NCI-H1694 treated with DMSO at 0.1 percent for 48 hours (cell line): ENCODE data around the gene PRUNE1.

Experiments used
- DNase-seq: peaks from one replicate; lab custom pipeline; 2025; lab: John Stamatoyannopoulos, UW

PRUNE1 gene

GRCh38 chr1:151050051-151050688 is 41.9 kb downstream of the PRUNE1 start:
- no peak for DNase-seq

GRCh38 chr1:151051356-151052009 is 43.2 kb downstream of the PRUNE1 start:
- DNase-seq: no peak

GRCh38 chr1:151054971-151055547 is 46.8 kb downstream of the PRUNE1 start:
- no peak for DNase-seq

GRCh38 chr1:151055581-151055980 is 47.3 kb downstream of the PRUNE1 start:
- no peak for DNase-seq

- no peak for DNase-seq
These were observed 47.9 kb downstream of the PRUNE1 start for GRCh38 chr1:151056149-151056548.

- peak; percentile 32 for DNase-seq
These were observed 50.4 kb downstream of the PRUNE1 start for GRCh38 chr1:151058692-151059091.

GRCh38 chr1:151059109-151060006 is 51.1 kb downstream of the PRUNE1 start, which contains the start of gene CDC42SE1:
TSS of gene CDC42SE1 (minus strand) at chr1:151059622. CDS start at chr1:151055730, 3,892 bp downstream.
- DNase-seq: peak; percentile 91

- DNase-seq: peak; percentile 90
These were observed 51.9 kb downstream of the PRUNE1 start, which contains the start of gene MLLT11 for GRCh38 chr1:151060007-151060656. TSS of gene MLLT11 (plus strand) at chr1:151060397. CDS start at chr1:151067225, 6,828 bp downstream.

GRCh38 chr1:151060657-151061421 is 52.6 kb downstream of the PRUNE1 start:
- peak; percentile 59 for DNase-seq

GRCh38 chr1:151061704-151062103 is 53.5 kb downstream of the PRUNE1 start:
- DNase-seq: peak; percentile 26

GRCh38 chr1:151062741-151063371 is 54.6 kb downstream of the PRUNE1 start:
- DNase-seq: no peak

GRCh38 chr1:151065089-151065645 is 56.9 kb downstream of the PRUNE1 start:
- DNase-seq: no peak

GRCh38 chr1:151067185-151067584 is 58.9 kb downstream of the PRUNE1 start:
- DNase-seq: no peak

GRCh38 chr1:151069103-151069486 is 60.8 kb downstream of the PRUNE1 start:
- no peak for DNase-seq

- DNase-seq: peak; percentile 94
These were observed 62.4 kb downstream of the PRUNE1 start, which contains the start of gene GABPB2 for GRCh38 chr1:151070474-151071276. TSS of gene GABPB2 (plus strand) at chr1:151070761. CDS start at chr1:151088190, 17,429 bp downstream.

GRCh38 chr1:151072224-151072623 is 64.0 kb downstream of the PRUNE1 start:
- DNase-seq: no peak
